ENCODE results near the gene NLRC3.

The NLRC3 gene

GRCh38 chr16:3564130-3564888, 12.9 kb downstream of the NLRC3 start:
- no peak for DNase-seq (ENCODE audit: low read depth in 1 of 2, low spot score in 1 of 2)
- no peak for TF ChIP-seq GABPA (IDR thresholded peaks at IDR 0.05; ENCODE audit: low read depth)
- TF ChIP-seq CTCF (IDR thresholded peaks at IDR 0.05; ENCODE audit: insufficient read depth, low read length), result no peak
- TF ChIP-seq POLR2AphosphoS5 (IDR thresholded peaks at IDR 0.05; ENCODE audit: low read depth), result no peak
- no peak for TF ChIP-seq SPI1 (IDR thresholded peaks at IDR 0.05; ENCODE audit: borderline replicate concordance, low read depth)
- no peak for TF ChIP-seq REST (IDR thresholded peaks at IDR 0.05; ENCODE audit: insufficient replicate concordance, low read depth)
- no peak overlapping the region for H3K4me3 ChIP-seq (replicated peaks; ENCODE audit: insufficient read depth, low read length)
- H3K27me3 ChIP-seq (ENCODE audit: insufficient read depth, poor library complexity, severe bottlenecking), result no peaks in the 10 kb centered on the region
- H3K27ac ChIP-seq (replicated peaks), result no peak overlapping the region

GRCh38 chr16:3562914-3563480, 14.2 kb downstream of the NLRC3 start:
- Histone ChIP-seq H3K4me3 (replicated peaks; ENCODE audit: insufficient read depth, low read length) (no peak overlapping the region), H3K27me3 (ENCODE audit: insufficient read depth, poor library complexity, severe bottlenecking) (no peaks in the 10 kb centered on the region), H3K27ac (replicated peaks) (no peak overlapping the region)
- TF ChIP-seq POLR2AphosphoS5 (IDR thresholded peaks at IDR 0.05; ENCODE audit: low read depth) (no peak), SPI1 (IDR thresholded peaks at IDR 0.05; ENCODE audit: borderline replicate concordance, low read depth) (no peak), GABPA (IDR thresholded peaks at IDR 0.05; ENCODE audit: low read depth) (no peak), REST (IDR thresholded peaks at IDR 0.05; ENCODE audit: insufficient replicate concordance, low read depth) (no peak), CTCF (IDR thresholded peaks at IDR 0.05; ENCODE audit: insufficient read depth, low read length) (no peak)
- DNase-seq (ENCODE audit: low read depth in 1 of 2, low spot score in 1 of 2), result no peak

- no peaks in the 10 kb centered on the region for H3K27me3 ChIP-seq (ENCODE audit: insufficient read depth, poor library complexity, severe bottlenecking)
- DNase-seq (ENCODE audit: low read depth in 1 of 2, low spot score in 1 of 2), result no peak
- TF ChIP-seq CTCF (IDR thresholded peaks at IDR 0.05; ENCODE audit: insufficient read depth, low read length) (no peak), SPI1 (IDR thresholded peaks at IDR 0.05; ENCODE audit: borderline replicate concordance, low read depth) (no peak), POLR2AphosphoS5 (IDR thresholded peaks at IDR 0.05; ENCODE audit: low read depth) (no peak), GABPA (IDR thresholded peaks at IDR 0.05; ENCODE audit: low read depth) (no peak), REST (IDR thresholded peaks at IDR 0.05; ENCODE audit: insufficient replicate concordance, low read depth) (no peak)
- no peak overlapping the region for H3K4me3 ChIP-seq (replicated peaks; ENCODE audit: insufficient read depth, low read length)
- H3K27ac ChIP-seq (replicated peaks), result no peak overlapping the region
Measured at GRCh38 chr16:3561626-3562025, 15.6 kb downstream of the NLRC3 start.

Data from HL-60 (cell line).